ACC112 (cell line): ENCODE results near the gene SETDB1.

Experiments
- H2AFZ ChIP-seq: fragments of 200-600 bp; sonication (generic); one replicate; pipeline ENCODE4 v1.6.0; 2017; ENCODE audit warnings: antibody characterized with exemption, low read length; ENCODE audit not compliant: unreplicated experiment
- H3K27ac ChIP-seq: fragments of 200-600 bp; sonication (generic); 2 replicates; pipeline ENCODE4 v1.5.1; 2014; ENCODE audit warnings: low read depth, mild to moderate bottlenecking, antibody characterized with exemption, low read length, moderate library complexity
- H3K27me3 ChIP-seq: fragments of 200-600 bp; sonication (generic); 2 replicates; pipeline ENCODE4 v1.6.1; 2014; ENCODE audit warnings: mild to moderate bottlenecking, antibody characterized with exemption, low read length, moderate library complexity, mixed read lengths; ENCODE audit not compliant: insufficient read depth
- H3K36me3 ChIP-seq: fragments of 200-600 bp; sonication (generic); 2 replicates; pipeline ENCODE4 v1.6.1; 2016; ENCODE audit warnings: mild to moderate bottlenecking, antibody characterized with exemption, low read length, moderate library complexity, mixed read lengths; ENCODE audit not compliant: insufficient read depth
- H3K4me1 ChIP-seq: fragments of 200-600 bp; sonication (generic); one replicate; pipeline ENCODE4 v1.6.1; 2016; ENCODE audit warnings: low read length, mixed read lengths; ENCODE audit not compliant: insufficient read depth, unreplicated experiment, control insufficient read depth
- H3K4me3 ChIP-seq: fragments of 200-600 bp; sonication (generic); 2 replicates; pipeline ENCODE4 v1.5.1; 2014; ENCODE audit warnings: mild to moderate bottlenecking, low read depth, low read length
- H3K79me2 ChIP-seq: fragments of 200-600 bp; sonication (generic); one replicate; pipeline ENCODE4 v1.6.0; 2016; ENCODE audit warnings: low read length; ENCODE audit not compliant: control insufficient read depth, unreplicated experiment, insufficient read depth

Gene SETDB1

DNA sequence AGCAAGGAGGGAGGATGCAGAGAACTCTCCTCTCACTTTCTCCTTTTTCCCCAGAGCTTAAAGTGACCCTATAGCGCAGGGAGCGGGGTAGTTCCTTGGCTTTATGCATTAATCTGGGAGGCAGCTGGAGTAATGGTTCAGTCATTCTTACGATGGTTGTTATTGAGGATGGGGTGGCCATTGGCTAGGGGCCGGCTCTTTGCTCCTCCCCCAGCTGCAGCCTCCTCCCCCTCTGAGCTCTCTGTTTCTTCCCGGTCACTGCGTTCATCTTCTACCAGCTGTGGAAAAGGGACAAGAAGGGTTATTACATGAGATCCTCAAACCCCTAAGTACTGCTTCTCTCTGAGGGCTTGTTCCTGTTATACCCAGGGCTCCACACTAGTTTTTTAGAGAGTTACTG is 39.8 kb downstream of the SETDB1 start:
- Histone ChIP-seq H2AFZ (no peak overlapping the region), H3K4me1 (peaks cover 6% of the 10 kb centered on the region)

DNA sequence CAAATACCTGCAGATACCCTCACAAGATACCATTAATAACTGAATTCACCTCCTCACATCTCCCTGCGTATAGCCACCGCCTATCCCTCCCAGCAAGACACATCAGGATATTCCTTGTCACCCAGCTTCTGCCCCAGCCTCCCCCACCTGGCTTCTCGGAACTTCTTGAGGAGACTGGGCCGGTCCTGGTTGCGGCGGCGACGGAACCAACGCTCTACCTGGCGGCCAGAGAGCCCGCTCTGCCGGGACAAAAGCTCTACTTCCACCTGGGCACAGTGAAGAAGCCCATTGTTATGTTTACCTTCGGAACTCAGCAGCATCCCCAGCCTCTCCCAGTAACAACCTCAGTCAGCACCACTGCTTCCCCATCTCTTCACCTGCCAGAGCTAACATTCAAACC is 41.8 kb downstream of the SETDB1 start:
- Histone ChIP-seq H3K4me3 (no peak overlapping the region), H3K4me1 (peaks cover 26% of the 10 kb centered on the region), H2AFZ (no peak overlapping the region), H3K27ac (no peak overlapping the region), H3K79me2 (peaks cover 45% of the 10 kb centered on the region), H3K36me3 (peaks cover 27% of the 10 kb centered on the region), H3K27me3 (no peaks in the 10 kb centered on the region)

More for the DNA sequence above, 39.8 kb downstream of the SETDB1 start:
- H3K79me2 ChIP-seq = peaks cover 25% of the 10 kb centered on the region
- no peak overlapping the region for H3K27ac ChIP-seq
- no peak overlapping the region for H3K4me3 ChIP-seq
- peaks cover 27% of the 10 kb centered on the region for H3K36me3 ChIP-seq
- H3K27me3 ChIP-seq = no peaks in the 10 kb centered on the region

DNA sequence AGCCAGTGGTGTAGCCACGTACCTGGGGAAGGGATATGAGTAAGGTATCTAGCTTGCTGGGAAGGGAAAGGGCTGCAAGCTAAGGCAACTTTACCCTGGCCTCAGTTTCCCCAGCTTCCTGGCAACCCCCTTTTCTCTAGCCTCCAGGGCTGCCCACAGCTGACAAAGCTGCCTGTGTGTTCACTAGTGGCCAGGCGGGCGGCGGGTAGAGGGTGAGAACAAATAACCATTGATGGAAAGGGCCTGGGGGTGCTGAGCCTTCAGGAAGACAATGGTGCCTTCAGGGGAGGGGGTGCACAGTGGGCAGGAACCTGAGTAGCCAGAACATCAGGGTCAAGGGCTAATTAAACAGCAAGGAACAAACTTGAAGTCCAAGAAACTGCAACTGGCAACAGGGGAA is 42.3 kb downstream of the SETDB1 start:
- H3K4me3 ChIP-seq = no peak overlapping the region
- peaks cover 27% of the 10 kb centered on the region for H3K36me3 ChIP-seq
- no peak overlapping the region for H2AFZ ChIP-seq
- H3K27ac ChIP-seq = no peak overlapping the region
- peaks cover 28% of the 10 kb centered on the region for H3K4me1 ChIP-seq
- no peaks in the 10 kb centered on the region for H3K27me3 ChIP-seq
- peaks cover 50% of the 10 kb centered on the region for H3K79me2 ChIP-seq

DNA sequence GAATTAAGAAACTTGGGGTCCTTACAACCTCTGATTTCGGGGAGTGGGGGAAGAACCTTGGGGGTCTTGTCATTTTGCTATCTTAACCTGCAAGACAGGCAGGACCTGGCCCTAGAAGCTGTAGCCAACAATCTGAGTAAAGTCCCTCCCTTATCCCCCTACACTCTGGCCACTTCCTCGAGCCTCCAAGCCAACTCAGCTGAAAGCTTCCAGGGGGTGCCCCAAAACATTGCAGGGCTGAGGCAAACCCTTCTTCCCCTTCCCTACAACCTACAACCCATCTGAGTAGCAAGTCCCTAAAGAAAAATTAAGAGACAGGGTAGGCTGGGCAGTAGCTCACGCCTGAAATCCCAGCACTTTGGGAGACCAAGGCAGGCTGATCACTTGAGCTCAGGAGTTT is 43.5 kb downstream of the SETDB1 start:
- Histone ChIP-seq H2AFZ (no peak overlapping the region), H3K27ac (no peak overlapping the region), H3K4me3 (no peak overlapping the region), H3K27me3 (no peaks in the 10 kb centered on the region), H3K4me1 (peaks cover 28% of the 10 kb centered on the region), H3K36me3 (peaks cover 20% of the 10 kb centered on the region), H3K79me2 (peaks cover 61% of the 10 kb centered on the region)

DNA sequence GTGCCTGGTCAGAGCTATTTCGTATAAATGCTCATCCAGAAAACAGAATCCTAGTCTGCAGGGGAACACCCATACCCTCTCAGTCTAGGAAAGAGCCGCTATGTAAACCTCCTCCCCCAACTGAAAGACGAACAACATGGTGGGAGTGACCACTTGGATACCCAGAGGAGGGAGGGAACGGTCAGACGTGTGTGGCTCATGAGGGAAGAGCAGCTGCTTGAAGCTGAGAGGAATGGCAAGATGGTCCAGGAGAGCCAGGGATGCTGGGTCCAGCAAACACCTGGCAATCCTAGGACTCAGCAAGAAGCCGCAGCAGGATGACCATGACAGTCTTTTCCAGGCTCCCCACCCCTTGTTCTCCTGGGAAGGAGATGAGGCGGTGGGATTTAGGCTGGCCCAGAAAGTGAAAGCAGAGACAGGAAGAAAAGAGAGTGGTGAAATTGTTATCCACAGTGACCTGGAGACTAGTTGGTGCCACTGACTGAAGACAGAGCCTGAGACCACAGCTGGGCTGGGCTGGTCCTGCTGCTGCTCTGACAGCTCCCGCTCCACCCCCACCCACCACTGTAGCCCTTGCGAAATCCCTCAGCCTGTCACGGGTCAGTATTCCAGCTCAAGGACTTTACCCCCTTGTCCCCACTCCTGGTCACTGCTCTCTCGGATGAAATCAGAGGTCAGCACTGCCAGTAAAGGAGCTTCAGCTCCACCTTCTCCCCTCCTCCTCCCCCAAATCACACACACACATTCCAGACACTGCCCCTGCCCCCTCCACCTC is 44.8 kb downstream of the SETDB1 start:
- H3K27ac ChIP-seq = peak overlapping the region; percentile 62
- H3K79me2 ChIP-seq = peaks cover 61% of the 10 kb centered on the region
- peak overlapping the region; percentile 99 for H3K4me3 ChIP-seq

DNA sequence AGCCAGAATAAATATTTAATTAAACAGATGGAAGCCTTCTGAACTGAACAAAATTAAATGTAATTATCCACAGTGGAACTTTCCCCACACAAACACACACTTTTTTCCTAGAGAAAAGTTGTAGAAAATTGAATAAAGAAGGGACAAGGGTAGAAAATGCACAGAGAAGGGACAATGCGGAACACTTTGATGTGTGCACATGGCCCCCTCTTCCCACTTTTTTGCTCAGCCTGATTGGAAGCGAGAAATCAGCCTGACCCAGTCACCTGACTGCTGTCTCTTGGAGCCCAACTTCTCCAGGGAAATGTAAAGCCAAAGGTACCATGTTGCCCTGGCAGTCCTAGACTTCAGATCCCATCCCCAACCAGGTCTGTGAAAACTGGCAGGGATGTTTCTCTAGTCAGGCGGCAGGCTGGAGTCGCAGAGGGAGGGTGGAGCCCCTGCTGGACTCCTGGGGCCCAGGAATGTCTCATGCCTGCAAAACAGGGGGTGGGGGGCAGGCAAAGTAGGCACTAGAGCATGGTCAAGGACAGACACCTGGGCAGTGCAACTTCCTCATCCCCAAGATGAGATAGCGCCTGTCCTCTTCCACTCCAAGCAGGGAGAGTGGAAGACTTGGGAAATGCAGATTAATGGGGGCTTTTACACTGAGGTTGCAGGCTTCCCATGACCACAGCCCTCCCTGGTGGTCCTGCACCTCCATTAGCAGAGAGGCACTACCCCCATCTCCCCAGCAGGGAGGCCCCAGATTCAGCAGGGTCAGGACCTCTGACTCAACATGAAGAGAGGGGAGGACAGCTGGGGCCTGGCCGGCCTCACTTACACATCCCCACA is 45.6 kb downstream of the SETDB1 start:
- Histone ChIP-seq H3K4me3 (peak overlapping the region; percentile 99), H3K27ac (peak overlapping the region; percentile 62), H3K27me3 (no peaks in the 10 kb centered on the region), H3K4me1 (peaks cover 40% of the 10 kb centered on the region), H3K36me3 (peaks cover 11% of the 10 kb centered on the region), H2AFZ (no peak overlapping the region), H3K79me2 (peaks cover 61% of the 10 kb centered on the region)

More for the DNA sequence above, 44.8 kb downstream of the SETDB1 start:
- no peak overlapping the region for H2AFZ ChIP-seq
- H3K4me1 ChIP-seq = peaks cover 32% of the 10 kb centered on the region
- H3K36me3 ChIP-seq = peaks cover 19% of the 10 kb centered on the region
- no peaks in the 10 kb centered on the region for H3K27me3 ChIP-seq

DNA sequence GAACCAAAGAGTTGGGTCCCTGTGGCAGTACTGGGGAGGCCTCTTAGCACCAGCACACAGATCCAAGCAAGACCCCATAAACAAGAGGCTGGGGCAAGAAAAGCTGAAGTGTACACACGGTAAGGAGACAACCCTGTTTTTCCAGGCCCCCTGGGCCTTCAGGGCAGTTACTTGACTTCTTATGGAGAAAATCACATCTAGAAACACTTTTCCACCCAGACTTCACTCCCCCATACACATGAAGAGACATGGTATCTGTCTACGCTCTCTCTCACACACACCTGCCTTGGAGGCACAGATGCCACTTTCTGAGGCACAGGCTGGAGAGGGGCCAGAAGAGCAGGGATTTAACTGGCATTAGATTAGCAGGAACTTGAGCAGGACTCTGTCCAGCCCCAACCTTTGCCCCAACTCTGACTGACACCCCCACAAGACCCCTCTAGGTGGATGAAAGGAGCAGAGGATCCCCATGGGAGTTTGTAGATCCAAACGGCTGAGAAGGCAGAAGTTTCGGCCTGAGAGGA is 46.3 kb downstream of the SETDB1 start:
- peaks cover 47% of the 10 kb centered on the region for H3K4me1 ChIP-seq
- no peak overlapping the region for H2AFZ ChIP-seq
- H3K27me3 ChIP-seq = no peaks in the 10 kb centered on the region
- peak overlapping the region; percentile 99 for H3K4me3 ChIP-seq
- H3K36me3 ChIP-seq = peaks cover 5% of the 10 kb centered on the region
- peaks cover 61% of the 10 kb centered on the region for H3K79me2 ChIP-seq
- peak overlapping the region; percentile 62; the same call in 1 of the 2 replicates for H3K27ac ChIP-seq

DNA sequence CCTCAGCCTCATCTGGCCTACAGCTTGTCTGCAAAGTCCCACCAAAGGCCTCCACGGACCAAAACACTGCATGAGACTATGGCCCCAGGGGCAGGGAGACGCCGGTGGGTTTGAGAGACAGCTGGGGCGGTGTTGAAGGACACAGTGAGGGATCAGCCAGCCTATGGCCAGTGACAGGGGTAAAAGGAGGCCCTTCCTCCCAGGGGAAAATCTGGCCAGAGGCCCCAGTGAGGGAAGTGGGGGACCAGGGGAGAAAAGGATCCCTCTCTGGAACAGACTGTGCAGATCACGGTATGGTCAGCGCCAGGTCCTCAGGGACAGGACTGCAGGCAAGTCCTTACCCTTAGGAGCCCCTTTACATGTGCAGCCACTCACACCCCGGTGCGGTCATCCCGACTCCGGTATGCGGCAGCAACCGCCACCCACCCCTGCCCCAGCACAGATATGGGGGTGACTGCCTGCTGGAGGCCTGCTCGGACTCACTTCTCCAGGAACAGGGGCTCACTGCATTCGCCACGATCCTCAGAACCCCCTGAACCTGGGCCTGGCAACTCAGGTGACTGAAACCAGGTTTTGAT is 47.2 kb downstream of the SETDB1 start:
- Histone ChIP-seq H3K4me3 (peak overlapping the region; percentile 99), H3K79me2 (peaks cover 58% of the 10 kb centered on the region), H3K4me1 (peaks cover 56% of the 10 kb centered on the region), H3K36me3 (no peaks in the 10 kb centered on the region), H2AFZ (no peak overlapping the region), H3K27ac (peak overlapping the region; percentile 64), H3K27me3 (no peaks in the 10 kb centered on the region)

DNA sequence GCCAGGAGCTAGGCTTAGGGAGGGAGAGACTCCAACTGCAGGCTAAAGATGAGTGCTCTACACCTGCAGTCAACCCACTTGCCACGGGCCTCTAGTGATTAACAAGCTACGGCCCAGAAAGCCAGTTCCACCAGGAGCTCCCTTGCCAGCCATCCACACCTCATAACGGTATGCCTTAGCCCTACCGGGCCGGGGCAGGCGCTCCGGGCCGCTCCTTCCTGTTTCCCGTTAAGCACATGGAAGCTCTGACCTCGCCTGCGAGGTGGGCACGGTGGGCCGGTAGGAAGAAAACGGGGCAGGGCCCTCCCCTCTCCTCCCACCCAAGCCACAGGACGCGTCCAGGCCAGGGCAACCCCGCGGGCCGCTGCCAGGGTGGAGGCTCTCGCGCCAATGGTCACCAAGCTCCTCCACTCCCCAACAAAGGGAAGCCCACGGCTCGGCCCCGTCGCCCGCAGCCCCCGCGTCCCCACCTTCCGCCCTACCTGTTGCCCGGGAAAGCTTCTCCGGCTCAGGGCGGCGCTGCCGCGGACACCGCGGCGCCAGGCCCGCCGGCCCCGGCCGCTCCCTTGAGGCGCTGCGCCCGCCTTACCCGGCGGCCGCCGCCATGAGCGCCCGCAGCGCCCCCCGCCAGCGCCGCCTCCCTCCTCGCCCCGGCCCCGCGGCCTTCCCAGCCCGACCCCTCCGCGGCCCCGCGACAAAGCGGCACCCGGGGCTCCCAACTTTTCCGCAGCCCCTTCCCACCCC is 47.8 kb downstream of the SETDB1 start:
- Histone ChIP-seq H3K27ac (peak overlapping the region; percentile 64), H3K79me2 (peaks cover 52% of the 10 kb centered on the region), H3K36me3 (no peaks in the 10 kb centered on the region), H3K27me3 (no peaks in the 10 kb centered on the region), H2AFZ (peak overlapping the region; percentile 57), H3K4me3 (peak overlapping the region; percentile 99), H3K4me1 (peaks cover 61% of the 10 kb centered on the region)
